ENCODE measurements around the gene STAB1. TPM values are rescaled to one million over a fixed set of nuclear protein-coding genes. Genes with fewer than 3 reads are reported as not detected.

The STAB1 gene
- total and polyA plus RNA-seq, 3 donors from 2014 or later, result 41.7 to 71.9 (median 58.6) TPM

DNA sequence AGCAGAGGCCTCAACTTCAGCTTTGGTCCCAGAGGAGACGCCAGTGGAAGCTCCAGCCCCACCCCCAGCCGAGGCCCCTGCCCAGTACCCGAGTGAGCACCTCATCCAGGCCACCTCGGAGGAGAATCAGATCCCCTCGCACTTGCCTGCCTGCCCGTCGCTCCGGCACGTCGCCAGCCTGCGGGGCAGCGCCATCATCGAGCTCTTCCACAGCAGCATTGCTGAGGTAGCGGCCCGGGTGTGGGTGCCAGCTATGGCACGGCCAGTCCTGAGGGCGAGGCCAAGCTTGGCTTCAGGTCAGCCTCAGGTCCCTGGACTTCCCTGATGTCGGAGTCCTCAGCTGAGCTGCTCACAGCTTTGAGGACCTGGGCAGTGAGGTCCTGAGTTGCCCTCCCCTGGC lies 5.7 kb upstream of the STAB1 start:
- H3K4me1 ChIP-seq, result peaks cover 75% of the 10 kb centered on the region
- no peak overlapping the region for H3K4me3 ChIP-seq
- intact Hi-C loops (cut with DNase I; ENCODE audit: low total_unique reads), result loop anchor here (5.0 kb wide), 1 partner anchor 48 kb away; the partner anchor contains the start of gene UQCC5
- H3K36me3 ChIP-seq (ENCODE audit: low read depth, missing control alignments), result no peaks in the 10 kb centered on the region
- no peaks in the 10 kb centered on the region for H3K9me3 ChIP-seq
- no peaks in the 10 kb centered on the region for H3K27me3 ChIP-seq
- peak overlapping the region; percentile 72 to 81 for H3K27ac ChIP-seq
- no peak for TF ChIP-seq POLR2A (IDR thresholded peaks at IDR 0.05)
- TF ChIP-seq, protein P1, sequence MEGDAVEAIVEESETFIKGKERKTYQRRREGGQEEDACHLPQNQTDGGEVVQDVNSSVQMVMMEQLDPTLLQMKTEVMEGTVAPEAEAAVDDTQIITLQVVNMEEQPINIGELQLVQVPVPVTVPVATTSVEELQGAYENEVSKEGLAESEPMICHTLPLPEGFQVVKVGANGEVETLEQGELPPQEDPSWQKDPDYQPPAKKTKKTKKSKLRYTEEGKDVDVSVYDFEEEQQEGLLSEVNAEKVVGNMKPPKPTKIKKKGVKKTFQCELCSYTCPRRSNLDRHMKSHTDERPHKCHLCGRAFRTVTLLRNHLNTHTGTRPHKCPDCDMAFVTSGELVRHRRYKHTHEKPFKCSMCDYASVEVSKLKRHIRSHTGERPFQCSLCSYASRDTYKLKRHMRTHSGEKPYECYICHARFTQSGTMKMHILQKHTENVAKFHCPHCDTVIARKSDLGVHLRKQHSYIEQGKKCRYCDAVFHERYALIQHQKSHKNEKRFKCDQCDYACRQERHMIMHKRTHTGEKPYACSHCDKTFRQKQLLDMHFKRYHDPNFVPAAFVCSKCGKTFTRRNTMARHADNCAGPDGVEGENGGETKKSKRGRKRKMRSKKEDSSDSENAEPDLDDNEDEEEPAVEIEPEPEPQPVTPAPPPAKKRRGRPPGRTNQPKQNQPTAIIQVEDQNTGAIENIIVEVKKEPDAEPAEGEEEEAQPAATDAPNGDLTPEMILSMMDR (IDR thresholded peaks at IDR 0.05), result no peak
- 93% methylated on average over 14 of the region's 18 CpGs; no CpG with 5 or more reads in 1 of the 2 donors for WGBS, 2 donors
- DNase-seq, result no peak

DNA sequence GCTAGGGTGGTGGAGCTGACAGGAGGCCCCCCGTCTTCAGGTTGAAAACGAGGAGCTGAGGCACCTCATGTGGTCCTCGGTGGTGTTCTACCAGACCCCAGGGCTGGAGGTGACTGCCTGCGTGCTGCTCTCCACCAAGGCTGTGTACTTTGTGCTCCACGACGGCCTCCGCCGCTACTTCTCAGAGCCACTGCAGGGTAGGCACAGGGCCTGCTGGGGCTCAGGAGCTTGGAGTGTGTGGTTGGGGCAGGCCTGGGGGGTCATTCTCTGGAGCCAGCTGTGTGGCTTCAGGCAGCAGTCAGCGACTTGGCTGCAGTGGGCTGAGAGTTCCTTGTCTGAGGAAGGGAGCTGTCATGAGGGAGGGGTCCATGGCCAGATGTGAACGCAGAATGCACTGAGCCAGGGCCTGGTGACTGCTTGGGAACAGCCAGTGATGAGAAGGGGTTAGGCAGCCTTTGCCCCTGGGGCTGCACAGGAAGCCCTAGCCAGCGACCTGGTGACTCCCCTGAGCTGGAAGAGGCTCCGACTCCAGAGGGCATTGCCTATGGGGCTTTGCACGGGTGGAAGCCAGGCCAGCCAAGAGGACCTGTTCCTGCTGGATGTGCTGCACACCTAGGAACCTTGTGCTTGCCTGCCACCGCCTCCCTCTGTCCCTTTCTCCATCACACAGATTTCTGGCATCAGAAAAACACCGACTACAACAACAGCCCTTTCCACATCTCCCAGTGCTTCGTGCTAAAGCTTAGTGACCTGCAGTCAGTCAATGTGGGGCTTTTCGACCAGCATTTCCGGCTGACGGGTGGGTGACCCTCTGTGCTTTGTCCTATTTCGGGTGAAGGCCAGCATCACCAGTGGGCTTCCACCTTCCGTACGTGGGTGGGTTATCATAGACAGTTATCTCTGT lies 4.9 kb upstream of the STAB1 start:
- Histone ChIP-seq H3K27ac (peak overlapping the region; percentile 72 to 81), H3K4me3 (no peak overlapping the region), H3K36me3 (ENCODE audit: low read depth, missing control alignments) (no peaks in the 10 kb centered on the region), H3K27me3 (no peaks in the 10 kb centered on the region), H3K9me3 (no peaks in the 10 kb centered on the region), H3K4me1 (peaks cover 75% of the 10 kb centered on the region)
- no peak for DNase-seq
- 53 to 57% methylated on average over 11 to 22 of the region's 22 CpGs for WGBS, 2 donors
- no peak for TF ChIP-seq POLR2A (IDR thresholded peaks at IDR 0.05)
- TF ChIP-seq, protein P1 (IDR thresholded peaks at IDR 0.05), result no peak
- intact Hi-C loops (cut with DNase I; ENCODE audit: low total_unique reads), result no loop called here

DNA sequence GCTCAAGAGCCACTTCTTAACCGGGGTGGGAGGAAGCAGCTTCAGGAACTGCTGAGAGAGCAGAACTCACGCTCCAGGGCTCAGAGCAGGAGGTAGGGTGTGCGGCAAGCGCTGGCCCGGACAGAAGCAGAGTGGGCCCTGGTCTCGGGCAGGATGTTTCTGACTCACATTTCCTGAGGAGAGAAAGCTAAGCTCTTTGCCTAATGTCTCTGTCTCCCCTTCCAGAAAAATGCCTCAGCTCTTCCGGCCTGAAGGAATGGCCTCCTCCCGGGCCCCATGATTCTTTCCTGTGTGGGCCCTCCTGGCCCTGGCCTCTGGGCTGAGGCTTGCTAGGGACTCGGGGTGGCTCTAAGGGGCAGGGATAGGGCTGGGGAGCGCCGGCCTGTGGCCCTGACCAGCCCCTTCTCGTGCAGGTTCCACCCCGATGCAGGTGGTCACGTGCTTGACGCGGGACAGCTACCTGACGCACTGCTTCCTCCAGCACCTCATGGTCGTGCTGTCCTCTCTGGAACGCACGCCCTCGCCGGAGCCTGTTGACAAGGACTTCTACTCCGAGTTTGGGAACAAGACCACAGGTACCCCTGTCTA lies 4.1 kb upstream of the STAB1 start:
- intact Hi-C loops (cut with DNase I; ENCODE audit: low total_unique reads), result no loop called here
- Histone ChIP-seq H3K4me3 (no peak overlapping the region), H3K36me3 (ENCODE audit: low read depth, missing control alignments) (no peaks in the 10 kb centered on the region), H3K9me3 (no peaks in the 10 kb centered on the region), H3K27me3 (no peaks in the 10 kb centered on the region), H3K27ac (peak overlapping the region; percentile 47 to 81), H3K4me1 (peaks cover 71% of the 10 kb centered on the region)
- no peak for DNase-seq
- TF ChIP-seq, protein P1 (IDR thresholded peaks at IDR 0.05), result no peak
- no peak for TF ChIP-seq POLR2A (IDR thresholded peaks at IDR 0.05)
- 70 to 71% methylated on average over 9 to 15 of the region's 23 CpGs for WGBS, 2 donors

DNA sequence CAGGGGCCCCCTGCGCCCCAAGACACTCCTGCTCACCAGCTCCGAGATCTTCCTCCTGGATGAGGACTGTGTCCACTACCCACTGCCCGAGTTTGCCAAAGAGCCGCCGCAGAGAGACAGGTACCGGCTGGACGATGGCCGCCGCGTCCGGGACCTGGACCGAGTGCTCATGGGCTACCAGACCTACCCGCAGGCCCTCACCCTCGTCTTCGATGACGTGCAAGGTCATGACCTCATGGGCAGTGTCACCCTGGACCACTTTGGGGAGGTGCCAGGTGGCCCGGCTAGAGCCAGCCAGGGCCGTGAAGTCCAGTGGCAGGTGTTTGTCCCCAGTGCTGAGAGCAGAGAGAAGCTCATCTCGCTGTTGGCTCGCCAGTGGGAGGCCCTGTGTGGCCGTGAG lies 3.1 kb upstream of the STAB1 start:
- Histone ChIP-seq H3K9me3 (no peaks in the 10 kb centered on the region), H3K27me3 (no peaks in the 10 kb centered on the region), H3K36me3 (ENCODE audit: low read depth, missing control alignments) (no peaks in the 10 kb centered on the region), H3K4me3 (no peak overlapping the region), H3K4me1 (peaks cover 65% of the 10 kb centered on the region), H3K27ac (peak overlapping the region in 1 of 2 donors; percentile 81)
- TF ChIP-seq POLR2A (IDR thresholded peaks at IDR 0.05), result no peak
- TF ChIP-seq, protein P1 (IDR thresholded peaks at IDR 0.05), result no peak
- DNase-seq, result no peak
- intact Hi-C loops (cut with DNase I; ENCODE audit: low total_unique reads), result no loop called here
- 90 to 91% methylated on average over 7 to 21 of the region's 21 CpGs for WGBS, 2 donors

Measured in testis (tissue), 3 donors.